Measurements from ENCODE around the gene BEND3.
"Not testable (repeated sequence)": the region's sequence is repeated elsewhere in the genome, so short reads cannot be mapped to it uniquely, and the experiment has no call there.

BEND3 gene
- total RNA-seq, result 1.9 to 2.6 (median 2.3) reads per million in 3 donors

- Histone ChIP-seq H3K27ac (ENCODE audit: insufficient read depth, low read length, poor library complexity, severe bottlenecking) (no peak within 1 kb of the TSS), H3K4me3 (ENCODE audit: insufficient read depth, low read depth, low read length, poor library complexity, severe bottlenecking) (peak within 1 kb of the TSS; percentile 69), H3K27me3 (replicated peaks; ENCODE audit: control insufficient read depth, insufficient read depth, low read length, poor library complexity, severe bottlenecking) (no peaks in the 10 kb centered on the region), H3K4me1 (ENCODE audit: control insufficient read depth, insufficient read depth, low read length, poor library complexity, severe bottlenecking) (peaks cover 6% of the 10 kb centered on the region), H3K9me3 (ENCODE audit: control insufficient read depth, low read length) (no peaks in the 10 kb centered on the region), H3K36me3 (ENCODE audit: control insufficient read depth, insufficient read depth, low read length) (no peaks in the 10 kb centered on the region)
- DNase-seq, result peak; percentile 19 to 27 (median 26)
Measured at GRCh38 chr6:107114926-107115694, at the start of gene BEND3. TSS of gene BEND3 (minus strand) at chr6:107115515. CDS start at chr6:107099285, 16,230 bp downstream.

GRCh38 chr6:107164299-107164698, 49.0 kb upstream of the BEND3 start:
- not testable (repeated sequence) for H3K4me3 ChIP-seq (ENCODE audit: insufficient read depth, low read depth, low read length, poor library complexity, severe bottlenecking); H3K27ac ChIP-seq (ENCODE audit: insufficient read depth, low read length, poor library complexity, severe bottlenecking); DNase-seq; H3K4me1 ChIP-seq (ENCODE audit: control insufficient read depth, insufficient read depth, low read length, poor library complexity, severe bottlenecking); H3K27me3 ChIP-seq (replicated peaks; ENCODE audit: control insufficient read depth, insufficient read depth, low read length, poor library complexity, severe bottlenecking); H3K36me3 ChIP-seq (ENCODE audit: control insufficient read depth, insufficient read depth, low read length); H3K9me3 ChIP-seq (ENCODE audit: control insufficient read depth, low read length)

- Histone ChIP-seq H3K27ac (ENCODE audit: insufficient read depth, low read length, poor library complexity, severe bottlenecking) (no peak overlapping the region), H3K9me3 (ENCODE audit: control insufficient read depth, low read length) (no peaks in the 10 kb centered on the region), H3K4me3 (ENCODE audit: insufficient read depth, low read depth, low read length, poor library complexity, severe bottlenecking) (no peak overlapping the region), H3K4me1 (ENCODE audit: control insufficient read depth, insufficient read depth, low read length, poor library complexity, severe bottlenecking) (no peaks in the 10 kb centered on the region), H3K27me3 (replicated peaks; ENCODE audit: control insufficient read depth, insufficient read depth, low read length, poor library complexity, severe bottlenecking) (no peaks in the 10 kb centered on the region), H3K36me3 (ENCODE audit: control insufficient read depth, insufficient read depth, low read length) (no peaks in the 10 kb centered on the region)
- DNase-seq, result no peak
Measured at GRCh38 chr6:107161521-107161920, 46.2 kb upstream of the BEND3 start.

- Histone ChIP-seq H3K4me3 (ENCODE audit: insufficient read depth, low read depth, low read length, poor library complexity, severe bottlenecking) (no peak overlapping the region), H3K36me3 (ENCODE audit: control insufficient read depth, insufficient read depth, low read length) (no peaks in the 10 kb centered on the region), H3K27me3 (replicated peaks; ENCODE audit: control insufficient read depth, insufficient read depth, low read length, poor library complexity, severe bottlenecking) (no peaks in the 10 kb centered on the region), H3K27ac (ENCODE audit: insufficient read depth, low read length, poor library complexity, severe bottlenecking) (no peak overlapping the region), H3K4me1 (ENCODE audit: control insufficient read depth, insufficient read depth, low read length, poor library complexity, severe bottlenecking) (no peaks in the 10 kb centered on the region), H3K9me3 (ENCODE audit: control insufficient read depth, low read length) (no peaks in the 10 kb centered on the region)
- DNase-seq, result no peak
Measured at GRCh38 chr6:107156617-107157016, 41.3 kb upstream of the BEND3 start.

- Histone ChIP-seq H3K9me3 (ENCODE audit: control insufficient read depth, low read length) (no peaks in the 10 kb centered on the region), H3K27me3 (replicated peaks; ENCODE audit: control insufficient read depth, insufficient read depth, low read length, poor library complexity, severe bottlenecking) (no peaks in the 10 kb centered on the region), H3K4me1 (ENCODE audit: control insufficient read depth, insufficient read depth, low read length, poor library complexity, severe bottlenecking) (no peaks in the 10 kb centered on the region), H3K4me3 (ENCODE audit: insufficient read depth, low read depth, low read length, poor library complexity, severe bottlenecking) (no peak overlapping the region), H3K36me3 (ENCODE audit: control insufficient read depth, insufficient read depth, low read length) (no peaks in the 10 kb centered on the region), H3K27ac (ENCODE audit: insufficient read depth, low read length, poor library complexity, severe bottlenecking) (no peak overlapping the region)
- DNase-seq, result no peak
Measured at GRCh38 chr6:107154801-107155160, 39.5 kb upstream of the BEND3 start.

- H3K27ac ChIP-seq (ENCODE audit: insufficient read depth, low read length, poor library complexity, severe bottlenecking), result no peak overlapping the region
- H3K9me3 ChIP-seq (ENCODE audit: control insufficient read depth, low read length), result no peaks in the 10 kb centered on the region
- no peaks in the 10 kb centered on the region for H3K27me3 ChIP-seq (replicated peaks; ENCODE audit: control insufficient read depth, insufficient read depth, low read length, poor library complexity, severe bottlenecking)
- H3K4me3 ChIP-seq (ENCODE audit: insufficient read depth, low read depth, low read length, poor library complexity, severe bottlenecking), result no peak overlapping the region
- no peaks in the 10 kb centered on the region for H3K4me1 ChIP-seq (ENCODE audit: control insufficient read depth, insufficient read depth, low read length, poor library complexity, severe bottlenecking)
- no peaks in the 10 kb centered on the region for H3K36me3 ChIP-seq (ENCODE audit: control insufficient read depth, insufficient read depth, low read length)
- no peak for DNase-seq
Measured at GRCh38 chr6:107154131-107154800, 39.0 kb upstream of the BEND3 start.

GRCh38 chr6:107152638-107153430, 37.5 kb upstream of the BEND3 start:
- no peaks in the 10 kb centered on the region for H3K36me3 ChIP-seq (ENCODE audit: control insufficient read depth, insufficient read depth, low read length)
- no peak overlapping the region for H3K27ac ChIP-seq (ENCODE audit: insufficient read depth, low read length, poor library complexity, severe bottlenecking)
- no peaks in the 10 kb centered on the region for H3K27me3 ChIP-seq (replicated peaks; ENCODE audit: control insufficient read depth, insufficient read depth, low read length, poor library complexity, severe bottlenecking)
- no peaks in the 10 kb centered on the region for H3K9me3 ChIP-seq (ENCODE audit: control insufficient read depth, low read length)
- no peak overlapping the region for H3K4me3 ChIP-seq (ENCODE audit: insufficient read depth, low read depth, low read length, poor library complexity, severe bottlenecking)
- no peak for DNase-seq
- H3K4me1 ChIP-seq (ENCODE audit: control insufficient read depth, insufficient read depth, low read length, poor library complexity, severe bottlenecking), result no peaks in the 10 kb centered on the region

- no peak overlapping the region for H3K27ac ChIP-seq (ENCODE audit: insufficient read depth, low read length, poor library complexity, severe bottlenecking)
- no peaks in the 10 kb centered on the region for H3K27me3 ChIP-seq (replicated peaks; ENCODE audit: control insufficient read depth, insufficient read depth, low read length, poor library complexity, severe bottlenecking)
- H3K9me3 ChIP-seq (ENCODE audit: control insufficient read depth, low read length), result no peaks in the 10 kb centered on the region
- H3K4me1 ChIP-seq (ENCODE audit: control insufficient read depth, insufficient read depth, low read length, poor library complexity, severe bottlenecking), result no peaks in the 10 kb centered on the region
- DNase-seq, result no peak
- H3K36me3 ChIP-seq (ENCODE audit: control insufficient read depth, insufficient read depth, low read length), result no peaks in the 10 kb centered on the region
- no peak overlapping the region for H3K4me3 ChIP-seq (ENCODE audit: insufficient read depth, low read depth, low read length, poor library complexity, severe bottlenecking)
Measured at GRCh38 chr6:107144666-107145065, 29.4 kb upstream of the BEND3 start.

DNA sequence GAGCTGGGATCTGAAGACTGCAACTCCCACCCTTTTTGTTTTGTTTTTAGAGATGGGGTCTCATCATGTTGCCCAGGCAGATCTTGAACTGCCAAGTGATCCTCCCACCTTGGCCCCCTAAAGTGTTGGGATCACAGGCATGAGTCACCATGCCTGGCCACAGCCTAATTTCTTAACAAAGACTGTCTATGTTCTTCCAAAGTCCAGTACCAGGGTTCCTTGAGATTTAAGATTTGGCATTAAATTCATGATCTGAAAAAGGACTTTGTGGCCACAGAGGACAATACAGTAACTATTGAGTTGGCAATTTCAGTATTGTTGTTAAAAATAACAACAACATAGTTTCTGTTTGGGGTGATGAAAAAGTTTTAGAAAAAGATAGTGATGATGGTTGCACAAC, 28.7 kb upstream of the BEND3 start:
- no peak for DNase-seq
- H3K36me3 ChIP-seq (ENCODE audit: control insufficient read depth, insufficient read depth, low read length), result no peaks in the 10 kb centered on the region
- no peak overlapping the region for H3K4me3 ChIP-seq (ENCODE audit: insufficient read depth, low read depth, low read length, poor library complexity, severe bottlenecking)
- no peaks in the 10 kb centered on the region for H3K9me3 ChIP-seq (ENCODE audit: control insufficient read depth, low read length)
- no peaks in the 10 kb centered on the region for H3K27me3 ChIP-seq (replicated peaks; ENCODE audit: control insufficient read depth, insufficient read depth, low read length, poor library complexity, severe bottlenecking)
- H3K27ac ChIP-seq (ENCODE audit: insufficient read depth, low read length, poor library complexity, severe bottlenecking), result no peak overlapping the region
- no peaks in the 10 kb centered on the region for H3K4me1 ChIP-seq (ENCODE audit: control insufficient read depth, insufficient read depth, low read length, poor library complexity, severe bottlenecking)

- Histone ChIP-seq H3K27ac (ENCODE audit: insufficient read depth, low read length, poor library complexity, severe bottlenecking) (no peak overlapping the region), H3K9me3 (ENCODE audit: control insufficient read depth, low read length) (no peaks in the 10 kb centered on the region), H3K27me3 (replicated peaks; ENCODE audit: control insufficient read depth, insufficient read depth, low read length, poor library complexity, severe bottlenecking) (no peaks in the 10 kb centered on the region), H3K4me3 (ENCODE audit: insufficient read depth, low read depth, low read length, poor library complexity, severe bottlenecking) (no peak overlapping the region), H3K4me1 (ENCODE audit: control insufficient read depth, insufficient read depth, low read length, poor library complexity, severe bottlenecking) (no peaks in the 10 kb centered on the region), H3K36me3 (ENCODE audit: control insufficient read depth, insufficient read depth, low read length) (no peaks in the 10 kb centered on the region)
- DNase-seq, result no peak
Measured at GRCh38 chr6:107140581-107140980, 25.3 kb upstream of the BEND3 start.

Data from effector memory CD4-positive, alpha-beta T cell (primary cell).